IPS-11a (cell line): ENCODE results near the gene SERPINA6.
"Not testable (repeated sequence)": the region's sequence is repeated elsewhere in the genome, so short reads cannot be mapped to it uniquely, and the experiment has no call there.

Experiments
- H3K4me3 ChIP-seq: one replicate; pipeline ENCODE4 v1.5.1; 2013; ENCODE audit warnings: low read depth, low read length, control low read depth

Gene SERPINA6

GRCh38 chr14:94355191-94355794, 32.2 kb upstream of the SERPINA6 start:
- H3K4me3 ChIP-seq = no peak overlapping the region

- H3K4me3 ChIP-seq = no peak overlapping the region
These were observed 31.6 kb upstream of the SERPINA6 start for GRCh38 chr14:94354638-94355185.

GRCh38 chr14:94354190-94354589, 31.1 kb upstream of the SERPINA6 start:
- H3K4me3 ChIP-seq = not testable (repeated sequence)

- no peak overlapping the region for H3K4me3 ChIP-seq
These were observed 26.1 kb upstream of the SERPINA6 start for GRCh38 chr14:94349276-94349675.

- H3K4me3 ChIP-seq = no peak overlapping the region
These were observed 25.7 kb upstream of the SERPINA6 start for GRCh38 chr14:94348836-94349235.

GRCh38 chr14:94346841-94347240, 23.7 kb upstream of the SERPINA6 start:
- H3K4me3 ChIP-seq = no peak overlapping the region

GRCh38 chr14:94346065-94346786, 23.1 kb upstream of the SERPINA6 start:
- not testable (repeated sequence) for H3K4me3 ChIP-seq

- H3K4me3 ChIP-seq = no peak overlapping the region
These were observed 22.4 kb upstream of the SERPINA6 start for GRCh38 chr14:94345344-94346064.

- H3K4me3 ChIP-seq = no peak overlapping the region
These were observed 21.3 kb upstream of the SERPINA6 start for GRCh38 chr14:94344389-94344788.

GRCh38 chr14:94343238-94344005, 20.3 kb upstream of the SERPINA6 start:
- H3K4me3 ChIP-seq = no peak overlapping the region

GRCh38 chr14:94342334-94342934, 19.3 kb upstream of the SERPINA6 start:
- H3K4me3 ChIP-seq = no peak overlapping the region

GRCh38 chr14:94341656-94342333, 18.7 kb upstream of the SERPINA6 start:
- H3K4me3 ChIP-seq = no peak overlapping the region

- no peak overlapping the region for H3K4me3 ChIP-seq
These were observed 17.4 kb upstream of the SERPINA6 start for GRCh38 chr14:94340533-94340932.

- no peak overlapping the region for H3K4me3 ChIP-seq
These were observed 14.9 kb upstream of the SERPINA6 start for GRCh38 chr14:94338023-94338422.

- H3K4me3 ChIP-seq = no peak overlapping the region
These were observed 14.1 kb upstream of the SERPINA6 start for GRCh38 chr14:94337274-94337673.

GRCh38 chr14:94334872-94335271, 11.7 kb upstream of the SERPINA6 start:
- no peak overlapping the region for H3K4me3 ChIP-seq

- no peak overlapping the region for H3K4me3 ChIP-seq
These were observed 9.5 kb upstream of the SERPINA6 start for GRCh38 chr14:94332587-94332986.

GRCh38 chr14:94332063-94332583, 9.0 kb upstream of the SERPINA6 start:
- no peak overlapping the region for H3K4me3 ChIP-seq

GRCh38 chr14:94331462-94331861, 8.3 kb upstream of the SERPINA6 start:
- H3K4me3 ChIP-seq = no peak overlapping the region

GRCh38 chr14:94330857-94331256, 7.7 kb upstream of the SERPINA6 start:
- H3K4me3 ChIP-seq = no peak overlapping the region
